WTC11 (cell line): ENCODE measurements around the gene PPP2R1B. TPM values are rescaled to one million over a fixed set of nuclear protein-coding genes. Genes with fewer than 3 reads are reported as not detected.

Experiments used
- ATAC-seq: fragments of 200-7000 bp; cut with Tn5 transposase; 2 replicates; pipeline ENCODE4 v1.10.0; 2021; ENCODE audit warnings: mild to moderate bottlenecking, moderate library complexity
- CTCF ChIA-PET: fragments of 300-600 bp; sonication (Branson Sonifier 250); formaldehyde crosslinking; loops from one replicate; lab custom pipeline; 2021; ENCODE audit warnings: antibody characterized with exemption; lab: Charles Lee
- POLR2A ChIA-PET: fragments of 350-600 bp; sonication (Branson Sonifier 250); formaldehyde crosslinking; loops from one replicate; lab custom pipeline; 2021; ENCODE audit warnings: antibody characterized with exemption; lab: Charles Lee
- DNase-seq: peaks from one replicate; pipeline ENCODE4 v3.0.0; 2021; ENCODE audit warnings: low spot score
- H3K27ac Mint-ChIP-seq: 2 replicates; pipeline ENCODE4 v1.8.0; 2021; ENCODE audit warnings: mixed read lengths
- H3K27me3 Mint-ChIP-seq: 2 replicates; pipeline ENCODE4 v1.8.0; 2021; ENCODE audit warnings: low read depth, mild to moderate bottlenecking, moderate library complexity, mixed read lengths
- H3K36me3 Mint-ChIP-seq: 2 replicates; pipeline ENCODE4 v1.8.0; 2021; ENCODE audit warnings: mixed read lengths
- H3K4me1 Mint-ChIP-seq: 2 replicates; pipeline ENCODE4 v1.8.0; 2022; ENCODE audit warnings: mixed read lengths
- H3K4me3 Mint-ChIP-seq: 2 replicates; pipeline ENCODE4 v1.8.0; 2021; ENCODE audit warnings: mild to moderate bottlenecking, moderate library complexity, mixed read lengths
- H3K9me3 Mint-ChIP-seq: 2 replicates; pipeline ENCODE4 v1.8.0; 2021; ENCODE audit warnings: mixed read lengths
- ATF1 ChIP-seq: sonication (generic); formaldehyde crosslinking; IDR thresholded peaks from 2 replicates; pipeline ENCODE4 v1.8.1; 2023; ENCODE audit warnings: mild to moderate bottlenecking, moderate library complexity, missing genetic modification reagents
- EMX1 ChIP-seq: fragments of 250-450 bp; sonication (Bioruptor Pico); IDR thresholded peaks from 2 replicates; pipeline ENCODE4 v1.8.0; 2021; ENCODE audit warnings: mild to moderate bottlenecking
- GABPB1 ChIP-seq: sonication (generic); formaldehyde crosslinking; IDR thresholded peaks from 2 replicates; pipeline ENCODE4 v1.8.1; 2023; ENCODE audit warnings: mild to moderate bottlenecking, missing genetic modification reagents
- HMGA2 ChIP-seq: fragments of 250-450 bp; sonication (Bioruptor Pico); IDR thresholded peaks from 2 replicates; pipeline ENCODE4 v1.4.0; 2021; ENCODE audit warnings: mild to moderate bottlenecking, moderate library complexity
- IRF1 ChIP-seq: sonication (generic); formaldehyde crosslinking; IDR thresholded peaks from 2 replicates; pipeline ENCODE4 v1.8.0; 2023; ENCODE audit warnings: missing genetic modification reagents
- IRF2 ChIP-seq: sonication (generic); formaldehyde crosslinking; IDR thresholded peaks from 2 replicates; pipeline ENCODE4 v1.8.0; 2022; ENCODE audit warnings: low read depth, missing genetic modification reagents, borderline replicate concordance
- JAZF1 ChIP-seq: fragments of 250-450 bp; sonication (Bioruptor Pico); IDR thresholded peaks from 2 replicates; pipeline ENCODE4 v1.9.0; 2021; ENCODE audit warnings: moderate library complexity, mild to moderate bottlenecking, inconsistent platforms
- MXD4 ChIP-seq: fragments of 250-450 bp; sonication (Bioruptor Pico); IDR thresholded peaks from 2 replicates; pipeline ENCODE4 v1.8.0; 2021; ENCODE audit warnings: mild to moderate bottlenecking, moderate library complexity, borderline replicate concordance
- NFATC4 ChIP-seq: fragments of 250-450 bp; sonication (Bioruptor Pico); IDR thresholded peaks from 2 replicates; pipeline ENCODE4 v1.9.0; 2021; ENCODE audit warnings: mild to moderate bottlenecking
- ZMAT4 ChIP-seq: fragments of 250-450 bp; sonication (Bioruptor Pico); IDR thresholded peaks from 2 replicates; pipeline ENCODE4 v1.9.0; 2021; ENCODE audit warnings: mild to moderate bottlenecking
- ZNF121 ChIP-seq: sonication (generic); formaldehyde crosslinking; IDR thresholded peaks from 2 replicates; pipeline ENCODE4 v1.8.0; 2023; ENCODE audit warnings: missing genetic modification reagents
- ZNF138 ChIP-seq: sonication (generic); formaldehyde crosslinking; conservative IDR thresholded peaks from 2 replicates; pipeline ENCODE4 v1.8.1; 2022; ENCODE audit warnings: mild to moderate bottlenecking, moderate library complexity, missing genetic modification reagents
- ZNF423 ChIP-seq: fragments of 250-450 bp; sonication (Bioruptor Pico); IDR thresholded peaks from 2 replicates; pipeline ENCODE4 v2.1.2; 2022; ENCODE audit warnings: mild to moderate bottlenecking, moderate library complexity
- ZNF671 ChIP-seq: fragments of 250-450 bp; sonication (Bioruptor Pico); IDR thresholded peaks from 2 replicates; pipeline ENCODE4 v1.8.0; 2021; ENCODE audit warnings: mild to moderate bottlenecking
- total RNA-seq: library from RNA; stranded (reverse); gene quantifications from 3 replicates; pipeline ENCODE4 v1.2.3, GENCODE V29; 2021
- TF ChIP-seq, protein P1 (sequence below): fragments of 250-450 bp; sonication (Bioruptor Pico); IDR thresholded peaks from 2 replicates; pipeline ENCODE4 v1.8.0; 2021; ENCODE audit warnings: mild to moderate bottlenecking
- TF ChIP-seq, protein P2 (sequence below): sonication (generic); formaldehyde crosslinking; IDR thresholded peaks from 2 replicates; pipeline ENCODE4 v1.8.0; 2022; ENCODE audit warnings: mild to moderate bottlenecking, missing genetic modification reagents
- TF ChIP-seq, protein P3 (sequence below): fragments of 200-600 bp; IDR thresholded peaks from 2 replicates; pipeline ENCODE4 v1.8.0; 2022; ENCODE audit warnings: antibody characterized with exemption
- TF ChIP-seq, protein P4 (sequence below): sonication (generic); formaldehyde crosslinking; IDR thresholded peaks from 2 replicates; pipeline ENCODE4 v1.8.1; 2022; ENCODE audit warnings: mild to moderate bottlenecking, moderate library complexity, missing genetic modification reagents
- TF ChIP-seq, protein P5 (sequence below): sonication (generic); formaldehyde crosslinking; IDR thresholded peaks from 2 replicates; pipeline ENCODE4 v1.8.1; 2023; ENCODE audit warnings: mild to moderate bottlenecking, missing genetic modification reagents, borderline replicate concordance
- TF ChIP-seq, protein P6 (sequence below): sonication (generic); formaldehyde crosslinking; IDR thresholded peaks from 2 replicates; pipeline ENCODE4 v1.8.1; 2022; ENCODE audit warnings: low read depth, mild to moderate bottlenecking, moderate library complexity, missing genetic modification reagents, borderline replicate concordance
- TF ChIP-seq, protein P7 (sequence below): sonication (generic); formaldehyde crosslinking; IDR thresholded peaks from 2 replicates; pipeline ENCODE4 v1.8.1; 2023; ENCODE audit warnings: mild to moderate bottlenecking, missing genetic modification reagents, moderate library complexity
- TF ChIP-seq, protein P8 (sequence below): sonication (generic); formaldehyde crosslinking; IDR thresholded peaks from 2 replicates; pipeline ENCODE4 v1.8.0; 2022; ENCODE audit warnings: mild to moderate bottlenecking, missing genetic modification reagents

Gene PPP2R1B
- total RNA-seq, 1 experiment from 2014 or later: 87.7 TPM

GRCh38 chr11:111815489-111815888 is 49.3 kb upstream of the PPP2R1B start:
- H3K36me3 Mint-ChIP-seq: no peaks in the 10 kb centered on the region
- POLR2A ChIA-PET: no interaction called here
- no peaks in the 10 kb centered on the region for H3K27me3 Mint-ChIP-seq
- DNase-seq: no peak
- no peak for ATAC-seq
- H3K27ac Mint-ChIP-seq: no peak overlapping the region
- no peaks in the 10 kb centered on the region for H3K9me3 Mint-ChIP-seq
- H3K4me3 Mint-ChIP-seq: no peak overlapping the region
- TF ChIP-seq, protein P1, sequence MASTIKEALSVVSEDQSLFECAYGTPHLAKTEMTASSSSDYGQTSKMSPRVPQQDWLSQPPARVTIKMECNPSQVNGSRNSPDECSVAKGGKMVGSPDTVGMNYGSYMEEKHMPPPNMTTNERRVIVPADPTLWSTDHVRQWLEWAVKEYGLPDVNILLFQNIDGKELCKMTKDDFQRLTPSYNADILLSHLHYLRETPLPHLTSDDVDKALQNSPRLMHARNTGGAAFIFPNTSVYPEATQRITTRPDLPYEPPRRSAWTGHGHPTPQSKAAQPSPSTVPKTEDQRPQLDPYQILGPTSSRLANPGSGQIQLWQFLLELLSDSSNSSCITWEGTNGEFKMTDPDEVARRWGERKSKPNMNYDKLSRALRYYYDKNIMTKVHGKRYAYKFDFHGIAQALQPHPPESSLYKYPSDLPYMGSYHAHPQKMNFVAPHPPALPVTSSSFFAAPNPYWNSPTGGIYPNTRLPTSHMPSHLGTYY: no peak
- TF ChIP-seq, protein P2, sequence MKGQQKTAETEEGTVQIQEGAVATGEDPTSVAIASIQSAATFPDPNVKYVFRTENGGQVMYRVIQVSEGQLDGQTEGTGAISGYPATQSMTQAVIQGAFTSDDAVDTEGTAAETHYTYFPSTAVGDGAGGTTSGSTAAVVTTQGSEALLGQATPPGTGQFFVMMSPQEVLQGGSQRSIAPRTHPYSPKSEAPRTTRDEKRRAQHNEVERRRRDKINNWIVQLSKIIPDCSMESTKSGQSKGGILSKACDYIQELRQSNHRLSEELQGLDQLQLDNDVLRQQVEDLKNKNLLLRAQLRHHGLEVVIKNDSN: no peak
- TF ChIP-seq, protein P3, sequence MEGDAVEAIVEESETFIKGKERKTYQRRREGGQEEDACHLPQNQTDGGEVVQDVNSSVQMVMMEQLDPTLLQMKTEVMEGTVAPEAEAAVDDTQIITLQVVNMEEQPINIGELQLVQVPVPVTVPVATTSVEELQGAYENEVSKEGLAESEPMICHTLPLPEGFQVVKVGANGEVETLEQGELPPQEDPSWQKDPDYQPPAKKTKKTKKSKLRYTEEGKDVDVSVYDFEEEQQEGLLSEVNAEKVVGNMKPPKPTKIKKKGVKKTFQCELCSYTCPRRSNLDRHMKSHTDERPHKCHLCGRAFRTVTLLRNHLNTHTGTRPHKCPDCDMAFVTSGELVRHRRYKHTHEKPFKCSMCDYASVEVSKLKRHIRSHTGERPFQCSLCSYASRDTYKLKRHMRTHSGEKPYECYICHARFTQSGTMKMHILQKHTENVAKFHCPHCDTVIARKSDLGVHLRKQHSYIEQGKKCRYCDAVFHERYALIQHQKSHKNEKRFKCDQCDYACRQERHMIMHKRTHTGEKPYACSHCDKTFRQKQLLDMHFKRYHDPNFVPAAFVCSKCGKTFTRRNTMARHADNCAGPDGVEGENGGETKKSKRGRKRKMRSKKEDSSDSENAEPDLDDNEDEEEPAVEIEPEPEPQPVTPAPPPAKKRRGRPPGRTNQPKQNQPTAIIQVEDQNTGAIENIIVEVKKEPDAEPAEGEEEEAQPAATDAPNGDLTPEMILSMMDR: no peak
- TF ChIP-seq ZNF138 (CRISPR knock-in tag): no peak
- no peak for TF ChIP-seq GABPB1 (CRISPR knock-in tag)
- no peak for TF ChIP-seq IRF1
- TF ChIP-seq ATF1 (CRISPR knock-in tag): no peak
- no peak for TF ChIP-seq EMX1 (CRISPR knock-in tag)
- TF ChIP-seq HMGA2: no peak
- TF ChIP-seq, protein P4, sequence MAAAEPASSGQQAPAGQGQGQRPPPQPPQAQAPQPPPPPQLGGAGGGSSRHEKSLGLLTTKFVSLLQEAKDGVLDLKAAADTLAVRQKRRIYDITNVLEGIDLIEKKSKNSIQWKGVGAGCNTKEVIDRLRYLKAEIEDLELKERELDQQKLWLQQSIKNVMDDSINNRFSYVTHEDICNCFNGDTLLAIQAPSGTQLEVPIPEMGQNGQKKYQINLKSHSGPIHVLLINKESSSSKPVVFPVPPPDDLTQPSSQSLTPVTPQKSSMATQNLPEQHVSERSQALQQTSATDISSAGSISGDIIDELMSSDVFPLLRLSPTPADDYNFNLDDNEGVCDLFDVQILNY: no peak
- TF ChIP-seq, protein P5, sequence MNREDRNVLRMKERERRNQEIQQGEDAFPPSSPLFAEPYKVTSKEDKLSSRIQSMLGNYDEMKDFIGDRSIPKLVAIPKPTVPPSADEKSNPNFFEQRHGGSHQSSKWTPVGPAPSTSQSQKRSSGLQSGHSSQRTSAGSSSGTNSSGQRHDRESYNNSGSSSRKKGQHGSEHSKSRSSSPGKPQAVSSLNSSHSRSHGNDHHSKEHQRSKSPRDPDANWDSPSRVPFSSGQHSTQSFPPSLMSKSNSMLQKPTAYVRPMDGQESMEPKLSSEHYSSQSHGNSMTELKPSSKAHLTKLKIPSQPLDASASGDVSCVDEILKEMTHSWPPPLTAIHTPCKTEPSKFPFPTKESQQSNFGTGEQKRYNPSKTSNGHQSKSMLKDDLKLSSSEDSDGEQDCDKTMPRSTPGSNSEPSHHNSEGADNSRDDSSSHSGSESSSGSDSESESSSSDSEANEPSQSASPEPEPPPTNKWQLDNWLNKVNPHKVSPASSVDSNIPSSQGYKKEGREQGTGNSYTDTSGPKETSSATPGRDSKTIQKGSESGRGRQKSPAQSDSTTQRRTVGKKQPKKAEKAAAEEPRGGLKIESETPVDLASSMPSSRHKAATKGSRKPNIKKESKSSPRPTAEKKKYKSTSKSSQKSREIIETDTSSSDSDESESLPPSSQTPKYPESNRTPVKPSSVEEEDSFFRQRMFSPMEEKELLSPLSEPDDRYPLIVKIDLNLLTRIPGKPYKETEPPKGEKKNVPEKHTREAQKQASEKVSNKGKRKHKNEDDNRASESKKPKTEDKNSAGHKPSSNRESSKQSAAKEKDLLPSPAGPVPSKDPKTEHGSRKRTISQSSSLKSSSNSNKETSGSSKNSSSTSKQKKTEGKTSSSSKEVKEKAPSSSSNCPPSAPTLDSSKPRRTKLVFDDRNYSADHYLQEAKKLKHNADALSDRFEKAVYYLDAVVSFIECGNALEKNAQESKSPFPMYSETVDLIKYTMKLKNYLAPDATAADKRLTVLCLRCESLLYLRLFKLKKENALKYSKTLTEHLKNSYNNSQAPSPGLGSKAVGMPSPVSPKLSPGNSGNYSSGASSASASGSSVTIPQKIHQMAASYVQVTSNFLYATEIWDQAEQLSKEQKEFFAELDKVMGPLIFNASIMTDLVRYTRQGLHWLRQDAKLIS: no peak
- TF ChIP-seq ZNF671 (CRISPR knock-in tag): no peak
- no peak for TF ChIP-seq MXD4 (CRISPR knock-in tag)
- H3K4me1 Mint-ChIP-seq: peaks cover 7% of the 10 kb centered on the region
- CTCF ChIA-PET: no interaction called here

DNA sequence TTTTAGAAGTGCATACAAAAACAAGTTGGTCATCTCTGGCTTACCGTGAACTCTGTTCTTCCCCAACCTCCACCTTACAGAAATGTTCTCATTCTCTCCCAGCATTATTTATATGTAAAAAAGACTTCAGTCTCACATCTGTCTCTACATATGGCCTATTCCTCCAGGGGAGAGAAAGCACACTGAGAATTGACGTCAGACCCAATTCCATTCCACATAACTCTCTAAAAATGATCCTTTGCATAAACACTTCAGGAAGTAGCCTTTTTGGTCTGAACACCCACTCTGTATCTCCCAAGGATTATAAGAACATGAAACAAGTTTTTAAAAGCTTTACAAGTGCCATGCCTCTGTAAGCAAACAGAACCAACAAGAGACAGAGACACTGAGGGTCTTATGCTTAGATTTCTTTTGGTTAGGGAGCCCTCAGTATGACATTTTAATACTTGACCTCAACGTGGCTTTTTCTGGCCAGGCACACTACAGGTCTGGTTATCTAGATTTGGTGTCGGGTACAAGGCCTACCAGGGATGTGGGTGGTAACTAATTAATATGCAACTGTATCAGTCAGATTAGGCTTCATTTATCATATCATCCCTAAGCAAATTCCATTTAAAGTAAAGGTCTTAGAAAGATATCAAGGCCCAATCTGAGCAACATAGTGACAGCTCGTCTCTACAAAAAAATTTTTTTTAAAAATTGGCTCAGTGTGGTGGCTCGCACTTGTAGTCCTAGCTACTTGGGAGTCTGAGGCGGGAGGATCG is 48.5 kb upstream of the PPP2R1B start:
- no peak overlapping the region for H3K4me3 Mint-ChIP-seq
- ATAC-seq (no peak), DNase-seq (no peak)
- peaks cover 7% of the 10 kb centered on the region for H3K4me1 Mint-ChIP-seq
- H3K36me3 Mint-ChIP-seq: no peaks in the 10 kb centered on the region
- H3K27ac Mint-ChIP-seq: no peak overlapping the region
- CTCF ChIA-PET: no interaction called here
- H3K9me3 Mint-ChIP-seq: no peaks in the 10 kb centered on the region
- no peaks in the 10 kb centered on the region for H3K27me3 Mint-ChIP-seq
- POLR2A ChIA-PET: no interaction called here
- TF ChIP-seq ZNF423 (no peak), JAZF1 (CRISPR knock-in tag) (no peak), NFATC4 (CRISPR knock-in tag) (no peak), ZMAT4 (no peak), IRF2 (CRISPR knock-in tag) (no peak), ZNF121 (CRISPR knock-in tag) (no peak)
- TF ChIP-seq, protein P6, sequence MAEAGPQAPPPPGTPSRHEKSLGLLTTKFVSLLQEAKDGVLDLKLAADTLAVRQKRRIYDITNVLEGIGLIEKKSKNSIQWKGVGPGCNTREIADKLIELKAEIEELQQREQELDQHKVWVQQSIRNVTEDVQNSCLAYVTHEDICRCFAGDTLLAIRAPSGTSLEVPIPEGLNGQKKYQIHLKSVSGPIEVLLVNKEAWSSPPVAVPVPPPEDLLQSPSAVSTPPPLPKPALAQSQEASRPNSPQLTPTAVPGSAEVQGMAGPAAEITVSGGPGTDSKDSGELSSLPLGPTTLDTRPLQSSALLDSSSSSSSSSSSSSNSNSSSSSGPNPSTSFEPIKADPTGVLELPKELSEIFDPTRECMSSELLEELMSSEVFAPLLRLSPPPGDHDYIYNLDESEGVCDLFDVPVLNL (CRISPR knock-in tag): no peak
- TF ChIP-seq, protein P7, sequence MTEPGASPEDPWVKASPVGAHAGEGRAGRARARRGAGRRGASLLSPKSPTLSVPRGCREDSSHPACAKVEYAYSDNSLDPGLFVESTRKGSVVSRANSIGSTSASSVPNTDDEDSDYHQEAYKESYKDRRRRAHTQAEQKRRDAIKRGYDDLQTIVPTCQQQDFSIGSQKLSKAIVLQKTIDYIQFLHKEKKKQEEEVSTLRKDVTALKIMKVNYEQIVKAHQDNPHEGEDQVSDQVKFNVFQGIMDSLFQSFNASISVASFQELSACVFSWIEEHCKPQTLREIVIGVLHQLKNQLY (CRISPR knock-in tag): no peak
- TF ChIP-seq, protein P1: no peak
- TF ChIP-seq, protein P8, sequence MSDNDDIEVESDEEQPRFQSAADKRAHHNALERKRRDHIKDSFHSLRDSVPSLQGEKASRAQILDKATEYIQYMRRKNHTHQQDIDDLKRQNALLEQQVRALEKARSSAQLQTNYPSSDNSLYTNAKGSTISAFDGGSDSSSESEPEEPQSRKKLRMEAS (CRISPR knock-in tag): no peak
